GM19239 (cell line): ENCODE data around the gene PHTF2.
"Not testable (repeated sequence)": the region's sequence is repeated elsewhere in the genome, so short reads cannot be mapped to it uniquely, and the experiment has no call there.

Experiments used
- DNase-seq: peaks from one replicate; pipeline ENCODE4 v3.0.0; 2011; ENCODE audit warnings: low spot score; ENCODE audit not compliant: insufficient read length
- FAIRE-seq: peaks from 2 replicates; lab custom pipeline; 2011; peaks lifted over from hg19 to GRCh38; lab: Jason Lieb, UNC

Gene PHTF2

GRCh38 chr7:77866786-77867536 lies 68.4 kb downstream of the PHTF2 start:
- DNase-seq (no peak), FAIRE-seq (peak; percentile 44)

DNA sequence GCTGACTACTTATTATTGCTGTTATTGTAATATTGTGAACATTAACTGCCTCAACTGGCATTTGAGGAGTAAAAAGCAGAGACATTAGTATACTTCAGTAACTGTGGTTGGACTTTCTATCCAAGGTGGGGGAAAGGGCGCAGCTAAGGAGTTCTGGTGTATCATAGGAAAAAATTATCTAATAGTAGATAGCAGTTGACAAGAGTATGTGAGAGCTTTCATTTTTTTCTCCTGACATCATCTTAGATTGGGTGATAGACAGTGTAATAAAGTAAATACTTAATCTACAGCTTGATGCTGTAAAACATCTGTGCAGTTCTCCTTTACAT lies 68.9 kb downstream of the PHTF2 start:
- FAIRE-seq: peak; percentile 48
- DNase-seq: no peak

- not testable (repeated sequence) for DNase-seq, FAIRE-seq
Measured at GRCh38 chr7:77872256-77872655, 73.7 kb downstream of the PHTF2 start.

- not testable (repeated sequence) for FAIRE-seq, DNase-seq
Measured at GRCh38 chr7:77873416-77874327, 75.1 kb downstream of the PHTF2 start.

GRCh38 chr7:77877791-77878190 lies 79.2 kb downstream of the PHTF2 start:
- no peak for DNase-seq
- FAIRE-seq: no peak

GRCh38 chr7:77878500-77878899 lies 79.9 kb downstream of the PHTF2 start:
- no peak for DNase-seq
- no peak for FAIRE-seq

- FAIRE-seq: no peak
- no peak for DNase-seq
Measured at GRCh38 chr7:77879272-77879671, 80.7 kb downstream of the PHTF2 start.

DNA sequence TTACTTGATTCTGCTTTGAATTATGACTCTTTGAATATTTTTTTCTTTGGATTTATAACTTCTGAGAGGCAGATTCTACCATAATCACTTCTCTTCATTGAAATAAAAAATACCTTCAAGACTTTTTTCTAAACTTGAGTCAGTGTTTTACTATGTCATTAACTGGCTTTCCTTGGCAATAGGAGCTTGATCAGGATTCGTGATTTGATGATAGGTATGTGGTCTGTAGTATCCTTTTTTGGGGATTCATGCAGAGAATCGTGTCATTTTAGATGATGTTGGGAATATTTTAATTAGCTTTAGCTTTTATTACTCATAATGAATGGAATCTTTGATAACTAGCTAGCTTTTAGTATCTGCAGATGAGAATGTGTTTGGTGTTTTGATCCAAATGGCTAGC lies 83.3 kb downstream of the PHTF2 start:
- no peak for DNase-seq
- no peak for FAIRE-seq

GRCh38 chr7:77885155-77885554 lies 86.6 kb downstream of the PHTF2 start:
- no peak for FAIRE-seq
- DNase-seq: no peak

GRCh38 chr7:77887567-77887966 lies 89.0 kb downstream of the PHTF2 start:
- FAIRE-seq (peak; percentile 37), DNase-seq (no peak)

GRCh38 chr7:77888998-77889397 lies 90.4 kb downstream of the PHTF2 start:
- DNase-seq (no peak), FAIRE-seq (no peak)

DNA sequence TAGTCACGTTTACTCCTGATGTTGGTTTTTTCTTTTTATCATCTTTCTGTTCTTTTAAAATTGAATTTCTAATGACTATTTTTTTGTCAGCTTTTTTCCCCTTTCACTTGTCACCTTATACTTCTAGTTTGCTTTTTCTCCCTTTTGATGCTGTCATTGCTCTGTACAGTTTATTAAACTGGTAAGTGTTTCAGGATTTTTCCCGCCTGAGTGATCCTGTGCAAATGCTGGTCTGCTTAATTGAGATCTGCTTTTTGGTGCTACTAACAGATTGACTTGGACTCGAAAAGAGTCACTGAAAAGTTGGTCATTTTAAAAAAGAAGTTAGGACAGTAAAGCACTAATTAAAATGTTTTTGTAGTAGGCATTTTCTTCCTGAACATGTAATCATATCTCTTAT lies 95.2 kb downstream of the PHTF2 start:
- peak; percentile 73 for FAIRE-seq

GRCh38 chr7:77894574-77895091 lies 96.1 kb downstream of the PHTF2 start:
- FAIRE-seq: no peak

More for the DNA sequence above, 95.2 kb downstream of the PHTF2 start:
- no peak for DNase-seq

GRCh38 chr7:77895905-77896304 lies 97.3 kb downstream of the PHTF2 start:
- FAIRE-seq: no peak

More at GRCh38 chr7:77894574-77895091, 96.1 kb downstream of the PHTF2 start:
- DNase-seq: no peak

DNA sequence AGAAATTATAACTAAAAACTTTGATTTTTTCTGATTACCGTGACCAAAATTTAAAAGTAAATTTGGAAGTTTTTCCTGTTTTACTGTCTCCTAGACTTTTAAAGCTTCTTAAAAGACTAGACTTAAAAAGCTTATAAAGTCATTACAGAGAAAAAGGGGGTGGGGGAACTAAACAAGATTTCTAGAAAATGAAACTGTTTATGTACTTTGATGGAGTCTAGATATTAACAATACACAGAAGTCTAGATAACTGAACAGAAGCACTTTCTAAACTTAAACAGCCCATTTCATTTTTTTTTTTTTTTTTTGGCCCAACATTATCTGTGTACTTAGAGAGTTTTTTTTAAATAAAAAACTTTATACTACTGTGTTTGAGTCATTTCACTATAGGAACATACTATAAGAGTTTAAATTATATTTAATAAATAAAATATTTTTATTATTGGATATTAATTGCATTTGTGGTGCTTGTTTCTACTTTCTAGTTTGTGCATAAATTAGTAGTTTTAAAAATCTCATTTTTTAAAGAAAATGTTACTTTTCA lies 98.5 kb downstream of the PHTF2 start:
- no peak for FAIRE-seq

More at GRCh38 chr7:77895905-77896304, 97.3 kb downstream of the PHTF2 start:
- no peak for DNase-seq

DNA sequence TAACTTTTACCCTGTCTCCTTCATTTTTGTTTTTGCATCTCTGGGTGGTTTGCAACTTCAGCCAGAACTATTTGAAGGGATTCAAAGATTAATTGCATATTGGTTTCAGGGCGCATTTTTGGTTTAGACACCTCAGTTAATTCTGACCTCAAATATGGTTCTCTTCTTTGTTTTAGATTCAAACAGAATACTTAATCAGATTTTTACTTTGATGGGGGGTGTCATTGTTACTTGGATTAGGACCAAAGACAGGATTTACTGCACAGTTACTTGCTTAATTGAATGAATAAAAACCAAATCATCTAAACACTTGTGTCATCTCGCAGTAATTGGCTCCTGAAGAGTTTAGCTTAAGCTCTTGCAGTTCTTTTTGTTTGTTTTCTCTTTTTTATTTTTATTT lies 100.9 kb downstream of the PHTF2 start:
- DNase-seq: no peak
- FAIRE-seq: no peak

More for the DNA sequence above, 98.5 kb downstream of the PHTF2 start:
- DNase-seq: no peak

DNA sequence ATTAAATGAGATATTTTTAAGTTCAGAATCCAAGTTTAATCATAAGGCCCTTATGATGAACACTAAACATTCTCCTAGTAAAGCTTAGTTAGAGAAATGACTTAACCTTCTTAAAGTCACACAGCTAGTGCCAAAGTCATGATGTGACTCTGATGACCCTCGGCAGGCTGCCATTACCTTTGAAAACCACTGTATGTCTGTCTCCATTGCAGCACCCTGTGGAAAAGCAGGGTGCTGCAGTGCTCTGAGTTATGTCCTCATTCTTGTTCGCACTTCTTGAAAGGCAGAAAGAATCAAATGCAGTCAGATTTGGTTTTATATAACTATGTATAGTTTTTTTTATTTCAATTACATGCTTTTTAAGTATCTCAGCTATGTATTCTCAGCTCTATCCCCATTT lies 105.0 kb downstream of the PHTF2 start:
- DNase-seq (no peak), FAIRE-seq (peak; percentile 76)

DNA sequence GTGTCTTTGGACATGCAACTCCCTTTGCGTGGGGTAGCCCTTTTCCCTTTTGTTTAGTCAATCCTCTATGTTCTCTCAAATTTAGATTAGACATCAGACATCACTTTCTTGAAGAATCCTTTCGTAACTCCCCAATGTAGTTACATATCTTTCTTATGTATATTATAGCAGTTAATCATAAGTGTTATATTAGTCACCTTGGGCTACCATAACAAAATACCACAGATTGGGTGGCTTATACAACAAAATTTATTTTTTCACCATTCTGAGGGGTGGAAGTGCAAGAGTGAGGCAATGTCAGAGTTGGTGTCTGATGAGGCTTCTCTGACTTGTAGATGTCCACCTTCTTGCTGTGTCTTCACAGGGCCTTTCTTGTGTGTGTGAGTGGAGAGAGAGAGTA lies 105.7 kb downstream of the PHTF2 start:
- DNase-seq (no peak), FAIRE-seq (no peak)

- DNase-seq: no peak
- FAIRE-seq: peak; percentile 53
Measured at GRCh38 chr7:77907281-77907680, 108.7 kb downstream of the PHTF2 start.

GRCh38 chr7:77908664-77909063 lies 110.1 kb downstream of the PHTF2 start:
- DNase-seq (no peak), FAIRE-seq (no peak)

- DNase-seq (no peak), FAIRE-seq (peak; percentile 21)
Measured at GRCh38 chr7:77910124-77910523, 111.6 kb downstream of the PHTF2 start.
